GM12801 (cell line): Measurements from ENCODE around the gene RPS26.

ENCODE experiments used
- TF ChIP-seq, protein P1 (sequence below): IDR thresholded peaks from one replicate; pipeline ENCODE4 v1.5.1; 2011; ENCODE audit warnings: control low read depth; ENCODE audit not compliant: insufficient read length; ENCODE audit errors: extremely low read depth

The RPS26 gene

DNA sequence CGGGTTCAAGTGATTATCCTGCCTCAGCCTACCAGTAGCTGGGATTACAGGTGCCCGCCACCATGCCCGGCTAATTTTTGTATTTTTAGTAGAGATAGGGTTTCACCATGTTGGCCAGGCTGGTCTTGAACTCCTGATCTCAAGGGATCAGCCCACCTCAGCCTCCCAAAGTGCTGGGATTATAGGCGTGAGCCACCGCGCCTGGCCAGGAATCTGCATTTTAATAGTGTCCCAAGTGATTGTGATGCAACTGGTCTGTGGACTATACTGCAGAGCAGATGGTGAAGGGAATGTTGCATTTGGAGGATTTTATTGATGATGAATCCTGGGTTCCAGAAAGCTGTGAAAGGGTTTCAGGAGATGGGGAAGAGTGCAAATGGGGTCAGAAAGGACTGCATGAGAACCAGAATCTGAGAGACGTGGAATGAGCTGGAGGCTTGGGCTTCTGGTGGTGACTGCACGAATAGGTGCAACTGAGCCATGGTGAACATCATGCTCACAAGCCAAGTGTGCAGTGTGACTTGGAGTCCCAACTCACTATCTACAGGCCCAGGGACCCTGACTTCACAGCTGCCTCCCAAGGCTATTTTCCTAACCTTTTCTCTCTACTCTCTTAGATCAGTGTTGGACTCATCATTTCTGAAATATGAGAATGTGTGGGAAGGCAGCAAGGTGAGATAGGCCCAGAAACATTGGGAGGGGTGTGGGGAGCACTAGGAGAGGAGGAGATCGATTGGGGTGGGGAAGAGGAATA lies 4.5 kb downstream of the RPS26 start:
- TF ChIP-seq, protein P1, sequence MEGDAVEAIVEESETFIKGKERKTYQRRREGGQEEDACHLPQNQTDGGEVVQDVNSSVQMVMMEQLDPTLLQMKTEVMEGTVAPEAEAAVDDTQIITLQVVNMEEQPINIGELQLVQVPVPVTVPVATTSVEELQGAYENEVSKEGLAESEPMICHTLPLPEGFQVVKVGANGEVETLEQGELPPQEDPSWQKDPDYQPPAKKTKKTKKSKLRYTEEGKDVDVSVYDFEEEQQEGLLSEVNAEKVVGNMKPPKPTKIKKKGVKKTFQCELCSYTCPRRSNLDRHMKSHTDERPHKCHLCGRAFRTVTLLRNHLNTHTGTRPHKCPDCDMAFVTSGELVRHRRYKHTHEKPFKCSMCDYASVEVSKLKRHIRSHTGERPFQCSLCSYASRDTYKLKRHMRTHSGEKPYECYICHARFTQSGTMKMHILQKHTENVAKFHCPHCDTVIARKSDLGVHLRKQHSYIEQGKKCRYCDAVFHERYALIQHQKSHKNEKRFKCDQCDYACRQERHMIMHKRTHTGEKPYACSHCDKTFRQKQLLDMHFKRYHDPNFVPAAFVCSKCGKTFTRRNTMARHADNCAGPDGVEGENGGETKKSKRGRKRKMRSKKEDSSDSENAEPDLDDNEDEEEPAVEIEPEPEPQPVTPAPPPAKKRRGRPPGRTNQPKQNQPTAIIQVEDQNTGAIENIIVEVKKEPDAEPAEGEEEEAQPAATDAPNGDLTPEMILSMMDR = no peak

DNA sequence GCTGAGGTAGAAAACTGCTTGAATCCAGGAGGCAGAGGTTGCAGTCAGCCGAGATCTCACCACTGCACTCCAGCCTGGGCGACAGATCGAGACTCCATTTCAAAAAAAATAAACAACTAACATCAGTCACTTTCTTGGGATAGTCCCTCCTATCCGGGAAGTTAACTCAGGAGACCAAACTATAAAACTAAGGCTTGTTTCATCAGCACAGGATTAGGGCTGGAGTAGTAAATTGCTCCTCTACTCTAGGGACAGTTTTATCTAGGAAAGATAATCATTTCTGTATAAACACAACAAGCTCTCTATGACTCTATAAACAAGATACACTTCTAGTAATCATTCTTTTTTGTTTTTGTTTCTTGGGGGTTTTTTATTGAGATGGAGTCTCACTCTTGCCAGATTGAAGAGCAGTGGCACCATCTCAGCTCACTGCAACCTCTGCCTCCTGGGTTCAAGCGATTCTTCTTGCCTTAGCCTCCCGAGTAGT lies 11.7 kb downstream of the RPS26 start:
- TF ChIP-seq, protein P1 = no peak

DNA sequence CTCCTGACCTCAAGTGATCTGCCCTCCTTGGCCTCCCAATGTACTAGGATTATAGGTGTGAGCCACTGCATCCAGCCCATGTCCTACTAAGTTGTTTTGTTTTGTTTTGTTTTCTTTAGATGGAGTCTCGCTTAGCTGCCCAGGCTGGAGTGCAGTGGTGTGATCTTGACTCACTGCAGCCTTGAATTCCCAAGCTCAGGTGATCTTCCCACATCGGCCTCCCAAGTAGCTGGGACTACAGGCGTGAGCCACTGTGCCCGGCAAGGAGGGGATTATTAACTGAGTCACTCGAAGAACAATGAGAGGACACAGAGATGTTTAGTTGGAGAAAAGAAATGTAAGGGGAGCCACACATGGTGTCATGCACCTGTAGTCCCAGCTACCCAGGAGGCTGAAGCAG lies 20.3 kb downstream of the RPS26 start:
- TF ChIP-seq, protein P1 = no peak

DNA sequence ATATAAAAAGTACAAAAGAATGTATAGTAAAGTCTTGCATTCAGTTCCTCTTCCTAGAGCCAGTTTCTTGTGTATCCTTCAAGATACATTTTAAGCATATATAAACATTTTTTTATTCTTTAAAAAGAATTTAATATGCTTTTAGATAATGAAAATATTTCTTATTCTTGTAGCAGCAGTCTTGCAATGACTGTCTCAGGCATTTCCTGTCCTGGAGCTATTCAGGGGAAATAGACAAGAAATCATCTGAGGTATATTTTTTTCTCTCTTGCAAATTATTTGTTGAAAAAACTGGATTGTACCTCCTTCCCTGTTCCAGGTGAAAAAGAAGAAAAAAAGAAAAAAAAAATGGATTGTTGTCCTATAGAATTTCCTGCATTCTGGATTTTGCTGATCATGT lies 21.3 kb downstream of the RPS26 start:
- TF ChIP-seq, protein P1 = no peak

DNA sequence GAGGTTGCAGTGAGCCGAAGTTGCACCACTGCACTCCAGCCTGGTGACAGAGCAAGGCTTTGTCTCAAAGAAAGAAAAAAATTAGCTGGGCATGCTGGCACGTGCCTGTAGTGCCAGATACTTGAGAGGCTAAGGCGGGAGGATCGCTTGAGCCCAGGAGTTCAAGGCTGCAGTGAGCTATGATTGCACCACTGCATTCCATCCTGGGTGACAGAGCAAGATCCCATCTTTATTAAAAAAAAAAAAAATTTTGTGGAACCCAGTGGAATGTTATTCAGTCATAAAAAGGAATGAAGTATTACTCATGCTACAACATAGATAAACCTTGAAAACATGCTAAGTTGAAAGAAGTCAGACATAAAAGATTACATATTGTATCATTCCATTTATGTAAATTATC lies 29.9 kb downstream of the RPS26 start:
- TF ChIP-seq, protein P1 = no peak

DNA sequence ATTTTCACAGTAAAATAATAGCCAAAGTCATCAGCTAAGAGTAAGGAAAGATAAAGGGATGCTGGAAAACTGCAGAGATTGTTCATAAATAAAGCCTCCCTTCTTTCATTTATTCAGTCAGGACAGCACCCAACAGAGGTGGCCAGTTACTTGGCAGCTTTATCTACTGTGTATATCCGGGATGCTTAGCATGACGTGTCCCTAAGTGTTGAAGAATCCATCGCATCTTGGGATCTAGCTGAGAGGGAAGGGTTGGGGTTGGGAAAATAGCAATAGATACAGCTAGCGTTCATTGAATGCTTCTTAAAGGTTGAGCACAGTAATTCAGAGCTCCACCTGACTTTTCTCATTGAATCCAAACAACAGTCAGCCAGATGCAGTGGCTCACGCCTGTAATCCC lies 32.7 kb downstream of the RPS26 start:
- TF ChIP-seq, protein P1 = no peak

DNA sequence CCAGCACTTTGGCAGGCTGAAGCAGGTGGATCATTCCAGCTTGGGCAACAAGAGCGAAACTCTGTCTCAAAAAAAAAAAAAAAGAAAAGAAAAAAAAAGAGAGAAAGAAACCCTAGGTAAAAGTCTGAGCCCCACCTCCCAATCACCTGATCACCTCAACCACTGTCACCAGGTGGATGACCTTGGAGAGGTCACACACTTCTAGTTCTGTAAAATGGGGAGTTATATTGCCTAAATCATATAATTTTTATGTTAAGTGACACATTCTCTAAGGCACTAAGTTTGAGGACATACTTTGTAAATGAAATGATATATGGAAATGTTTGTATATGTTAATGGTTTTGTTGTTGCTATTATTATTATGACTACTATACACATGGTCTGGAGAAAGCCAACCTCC lies 36.7 kb downstream of the RPS26 start:
- TF ChIP-seq, protein P1 = no peak
